Measurements from ENCODE around the gene PIGO.

The PIGO gene

DNA sequence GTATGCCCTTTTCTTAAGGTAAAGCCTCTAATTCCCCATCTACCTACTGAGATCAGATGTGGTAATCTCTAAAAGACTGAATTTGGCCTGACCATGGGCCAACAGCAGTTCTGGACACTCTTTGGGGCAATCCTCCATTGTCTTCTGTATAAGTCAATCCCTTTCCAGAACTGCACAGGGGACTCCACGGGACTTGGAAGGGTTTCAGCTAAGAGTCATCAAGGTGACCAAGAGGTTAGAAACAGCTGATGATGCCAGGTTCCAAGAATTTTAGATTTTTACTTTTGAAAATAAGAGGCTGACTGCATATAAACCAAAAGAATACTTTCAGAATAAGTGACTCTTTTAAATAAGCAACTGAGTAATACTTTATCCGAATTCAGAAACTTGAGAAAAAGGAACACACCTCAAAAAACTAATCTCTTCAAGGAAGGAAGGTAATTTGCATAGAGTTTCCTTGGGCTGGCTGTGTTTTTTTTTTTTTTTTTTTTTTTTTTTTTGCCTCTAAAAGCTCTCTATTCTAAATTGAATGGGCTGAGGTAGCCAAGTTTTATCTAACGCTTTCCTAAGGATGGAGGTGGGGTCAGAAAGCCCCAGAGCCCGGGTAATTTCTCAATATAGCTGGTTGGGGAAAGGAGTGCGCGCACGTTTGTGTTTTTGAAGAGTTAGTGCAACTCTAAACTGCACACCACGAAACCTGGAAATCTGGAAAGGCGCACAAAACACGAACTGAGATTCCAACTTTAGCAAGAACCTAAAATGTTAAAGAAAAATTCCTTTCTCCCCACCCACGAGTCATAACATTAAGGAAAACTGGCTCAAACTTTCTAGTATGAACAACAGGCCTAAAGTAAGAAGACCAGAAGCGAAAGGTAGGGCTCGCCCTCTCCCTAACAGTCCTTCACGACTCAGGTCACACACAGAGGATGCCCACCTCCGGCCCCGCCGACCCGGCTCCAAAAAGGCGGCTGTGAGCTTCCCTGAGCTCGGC, 25.3 kb downstream of the PIGO start:
- no peak for DNase-seq

DNA sequence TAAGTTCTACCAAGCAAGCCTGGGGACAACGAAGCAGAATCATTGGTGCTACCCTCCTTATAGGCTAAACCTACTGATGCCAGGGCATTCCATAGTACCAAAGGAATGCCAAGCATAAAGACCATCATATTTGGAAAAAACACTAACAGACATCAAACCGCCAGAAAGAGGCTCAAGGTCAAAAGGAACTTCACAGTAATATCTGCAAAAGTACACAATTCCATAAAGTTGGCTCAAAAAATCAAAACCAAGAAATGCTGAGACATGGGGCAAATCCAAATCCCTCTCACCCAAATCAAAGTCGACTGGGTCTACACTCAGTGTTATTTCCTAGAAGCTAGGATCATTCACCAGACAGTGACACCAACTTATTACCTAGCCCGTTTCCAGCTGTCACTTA, 27.4 kb downstream of the PIGO start:
- no peak for DNase-seq

DNA sequence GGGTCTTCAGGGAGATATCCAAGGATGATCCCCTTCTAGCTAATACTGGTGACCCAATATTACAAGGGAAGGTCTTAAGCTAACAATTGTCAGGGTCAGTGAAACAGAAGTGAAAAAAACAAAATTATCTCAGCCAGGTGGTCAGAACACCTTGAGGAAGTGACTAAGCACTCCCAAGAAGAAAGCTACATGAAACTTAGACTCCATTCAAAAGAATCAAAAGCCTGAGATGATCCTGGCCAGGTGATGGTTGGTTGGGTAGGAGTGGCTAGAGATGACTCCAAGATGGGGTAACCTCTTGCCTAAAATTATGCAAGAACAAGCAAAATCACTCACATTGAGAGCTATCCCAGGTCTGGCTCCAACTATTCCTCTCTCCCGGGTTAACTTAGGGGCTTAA, 29.3 kb downstream of the PIGO start:
- no peak for DNase-seq

DNA sequence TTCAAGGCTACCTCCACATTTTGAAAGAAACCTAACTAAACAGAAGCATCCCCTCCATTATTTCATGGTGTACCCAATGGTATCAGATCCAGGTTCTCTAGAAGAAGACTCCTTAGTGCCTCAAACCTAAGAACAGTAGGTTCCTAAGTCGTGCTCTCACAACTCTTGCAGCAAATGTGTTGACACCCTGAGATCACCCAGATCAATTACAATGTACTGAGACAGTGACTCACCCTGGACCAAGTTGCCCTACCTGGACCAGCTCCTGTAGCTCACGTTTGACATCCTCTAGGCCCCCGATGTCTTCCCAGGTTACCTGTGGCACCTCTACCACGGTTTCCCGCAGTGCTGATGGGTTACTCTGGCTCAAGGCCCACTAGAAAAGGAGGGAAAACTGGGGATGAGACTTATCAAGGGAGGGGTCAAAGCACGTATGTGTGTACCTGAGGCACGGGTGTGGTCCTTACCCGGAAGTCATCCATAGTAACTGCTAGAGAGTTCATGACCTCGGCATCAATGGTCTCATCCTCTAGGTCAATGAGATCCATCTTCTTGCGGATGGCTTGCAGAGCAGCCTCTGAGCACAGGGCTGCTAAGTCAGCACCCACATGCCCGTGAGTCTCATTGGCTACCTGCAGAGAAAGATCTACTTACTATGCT, 35.7 kb downstream of the PIGO start:
- no peak for DNase-seq

DNA sequence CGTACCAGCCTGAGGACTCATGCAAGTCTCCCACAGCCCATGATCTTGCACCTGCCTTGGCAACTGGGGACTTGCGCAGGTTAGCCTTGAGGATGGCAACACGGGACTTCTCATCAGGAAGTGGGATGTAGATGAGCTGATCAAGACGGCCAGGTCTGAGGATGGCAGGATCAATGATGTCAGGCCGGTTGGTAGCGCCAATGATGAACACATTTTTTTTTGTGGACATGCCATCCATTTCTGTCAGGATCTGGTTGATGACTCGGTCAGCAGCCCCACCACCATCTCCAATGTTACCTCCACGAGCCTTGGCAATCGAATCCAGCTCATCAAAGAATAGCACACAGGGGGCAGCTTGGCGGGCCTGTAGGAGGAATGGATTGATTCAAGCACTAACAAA, 37.0 kb downstream of the PIGO start:
- DNase-seq, result no peak

DNA sequence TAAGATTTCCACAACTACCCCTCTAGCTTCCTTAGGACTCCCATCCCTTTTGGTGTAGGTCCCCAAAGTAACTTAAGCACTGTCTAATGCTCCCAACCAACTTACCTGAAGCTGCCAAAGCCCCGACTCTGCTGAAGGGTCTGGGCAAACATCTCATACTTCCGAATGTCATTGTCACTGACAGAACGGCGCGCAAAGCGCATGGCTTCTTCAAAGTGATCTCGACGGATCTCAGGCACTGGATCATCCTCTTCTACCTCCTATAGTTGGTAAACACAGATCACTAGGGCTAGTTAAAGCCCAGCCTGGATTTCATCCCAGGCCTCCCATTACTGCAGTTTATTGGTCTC, 39.1 kb downstream of the PIGO start:
- no peak for DNase-seq

DNA sequence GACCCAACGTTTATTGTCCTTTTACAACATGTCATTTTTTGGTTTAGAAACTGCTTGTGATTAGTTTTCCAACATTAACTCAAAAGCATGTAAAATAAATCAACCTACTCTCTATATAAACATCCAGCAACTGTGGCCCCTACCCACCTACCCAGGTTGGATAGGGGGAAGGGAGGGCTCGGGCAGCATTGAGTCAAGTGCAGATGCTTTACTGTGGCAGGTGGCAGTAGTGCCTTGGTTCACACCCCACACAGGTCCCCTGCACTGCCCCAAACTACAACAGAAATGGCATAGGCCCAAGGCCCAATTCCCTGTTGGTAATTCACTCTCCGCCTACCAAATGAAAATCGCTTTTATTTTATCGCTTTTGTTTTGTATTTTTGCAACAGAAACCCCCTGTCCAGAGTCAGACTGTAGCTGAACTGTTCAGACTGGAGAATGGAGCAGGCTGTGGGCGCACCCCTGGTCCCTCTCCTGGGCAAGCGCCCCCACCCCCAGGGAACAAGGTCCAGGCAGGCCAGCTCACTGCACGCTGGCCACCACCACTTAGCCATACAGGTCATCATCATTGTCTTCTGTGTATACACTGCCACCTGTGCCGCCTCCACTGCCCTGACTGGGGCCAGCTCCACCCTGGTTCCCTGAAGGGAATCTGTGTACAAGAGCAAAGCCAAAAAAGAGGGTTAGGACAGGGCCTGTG, 39.7 kb downstream of the PIGO start:
- no peak for DNase-seq

DNA sequence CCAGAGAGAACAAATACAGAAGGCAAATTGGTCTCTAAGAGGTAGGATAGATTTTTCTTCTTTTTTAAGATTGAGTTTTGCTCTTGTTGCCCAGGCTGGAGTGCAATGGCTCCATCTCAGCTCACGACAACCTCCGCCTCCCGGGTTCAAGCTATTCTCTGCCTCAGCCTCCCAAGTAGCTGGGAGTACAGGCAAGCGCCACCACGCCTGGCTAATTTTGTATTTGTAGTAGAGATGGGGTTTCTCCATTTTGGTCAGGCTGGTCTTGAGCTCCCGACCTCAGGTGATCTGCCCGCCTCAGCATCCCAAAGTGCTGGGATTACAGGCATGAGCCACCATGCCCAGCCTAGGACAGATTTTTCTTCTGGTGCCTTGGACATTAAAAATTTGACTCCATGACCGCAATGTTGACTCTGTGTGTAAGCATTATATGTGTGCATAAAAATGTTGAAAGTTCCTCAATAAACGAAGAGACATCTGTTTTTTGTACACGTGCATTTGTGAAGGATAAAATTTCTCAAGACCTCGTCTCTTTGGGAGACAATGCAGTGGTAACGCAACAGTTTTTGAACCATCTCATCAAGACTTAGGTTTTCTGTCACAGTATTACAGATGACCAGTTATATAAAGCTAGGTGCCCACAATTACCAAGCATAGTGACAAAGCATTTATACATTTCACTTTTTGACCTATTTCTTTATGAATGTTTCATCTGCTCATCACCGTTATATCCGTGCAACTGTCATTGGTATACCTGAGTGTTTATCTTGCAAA, 41.3 kb downstream of the PIGO start:
- no peak for DNase-seq

DNA sequence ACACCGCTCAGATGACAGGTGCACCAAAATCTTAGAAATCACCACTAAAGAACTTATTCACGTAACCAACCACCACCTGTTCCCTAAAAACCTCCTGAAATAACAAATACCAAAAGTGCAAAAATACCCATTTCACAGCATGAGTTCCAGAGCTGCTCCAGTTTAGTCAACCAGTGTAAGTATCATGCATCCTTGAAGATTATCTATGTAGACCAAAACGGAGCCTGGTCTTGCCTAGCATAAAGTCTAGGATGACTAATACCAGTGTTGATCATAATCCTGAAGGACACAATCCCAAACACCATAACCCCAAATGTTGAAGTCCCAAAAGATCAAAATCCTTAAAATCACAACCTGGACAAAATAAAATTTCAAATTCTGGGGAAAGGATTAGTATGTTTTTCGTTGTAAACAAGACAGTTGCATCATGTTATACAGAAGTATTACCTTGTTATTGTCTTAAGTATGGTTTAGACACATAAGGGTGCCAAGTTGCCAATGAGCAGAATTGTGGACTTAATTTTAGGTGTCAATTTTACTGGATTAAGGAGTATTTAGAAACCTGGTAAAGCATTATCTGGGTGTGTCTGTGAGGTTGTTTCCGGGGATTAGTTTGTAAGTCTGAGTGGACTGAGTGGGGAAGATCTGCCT, 42.1 kb downstream of the PIGO start:
- DNase-seq, result no peak

DNA sequence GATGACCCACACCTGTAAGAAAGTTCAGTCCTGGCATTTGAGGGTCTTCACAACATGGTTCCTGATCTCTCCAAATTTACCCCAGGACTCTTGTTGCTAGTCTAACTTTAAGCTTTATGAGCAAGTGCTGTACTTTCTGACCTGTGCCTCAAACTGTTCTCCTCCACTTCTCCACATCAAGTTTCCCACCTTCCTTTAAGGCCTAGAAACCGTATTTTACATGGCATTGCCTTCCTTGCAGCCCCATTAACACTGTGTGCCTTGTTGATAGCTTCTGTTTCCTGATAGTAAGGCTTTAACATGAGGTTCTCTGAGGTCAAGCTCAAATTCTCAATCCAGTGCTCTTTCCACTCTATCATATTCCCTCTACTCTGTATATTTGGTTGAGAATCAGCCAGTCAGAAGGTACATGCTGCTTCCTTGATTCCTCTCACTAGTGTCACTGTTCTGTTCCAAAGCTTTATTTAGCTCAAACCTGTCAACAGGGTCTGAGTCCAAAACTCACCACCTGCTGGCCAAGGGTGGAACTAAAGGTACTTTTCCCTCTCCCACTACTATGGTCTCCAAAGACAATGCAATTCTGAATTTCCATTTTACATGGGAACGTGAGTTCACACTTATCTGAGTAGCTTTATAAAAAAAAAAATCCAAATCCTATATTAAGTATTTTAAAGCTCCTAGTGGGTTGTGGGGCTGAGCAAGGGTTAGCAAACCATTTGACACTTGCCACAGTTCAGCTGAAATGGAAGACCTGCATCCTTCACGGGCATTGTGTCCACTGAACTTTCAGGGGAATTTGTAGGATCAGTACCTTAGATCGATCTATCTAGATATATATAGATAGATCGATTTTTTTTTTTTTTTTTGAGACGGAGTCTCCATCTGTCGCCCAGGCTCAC, 45.1 kb downstream of the PIGO start:
- DNase-seq, result peak; percentile 47

DNA sequence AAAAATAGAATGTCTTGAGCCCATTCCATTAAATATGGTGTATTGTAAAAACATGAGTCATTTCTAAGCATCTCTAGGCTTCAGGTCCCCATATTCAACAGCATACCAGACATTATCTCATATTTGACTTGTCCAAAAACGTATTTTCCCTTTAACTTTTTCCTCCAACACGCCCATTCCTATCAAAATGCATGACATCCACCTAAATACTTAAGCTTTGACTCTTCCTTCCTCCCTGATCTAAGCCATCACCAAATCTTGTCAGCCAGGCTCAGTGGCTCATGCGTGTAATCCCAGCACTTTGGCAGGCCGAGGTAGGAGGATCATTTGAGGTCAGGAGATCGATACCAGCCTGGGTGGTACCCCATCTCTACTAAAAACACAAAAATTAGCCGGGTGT, 47.9 kb downstream of the PIGO start:
- DNase-seq, result no peak

DNA sequence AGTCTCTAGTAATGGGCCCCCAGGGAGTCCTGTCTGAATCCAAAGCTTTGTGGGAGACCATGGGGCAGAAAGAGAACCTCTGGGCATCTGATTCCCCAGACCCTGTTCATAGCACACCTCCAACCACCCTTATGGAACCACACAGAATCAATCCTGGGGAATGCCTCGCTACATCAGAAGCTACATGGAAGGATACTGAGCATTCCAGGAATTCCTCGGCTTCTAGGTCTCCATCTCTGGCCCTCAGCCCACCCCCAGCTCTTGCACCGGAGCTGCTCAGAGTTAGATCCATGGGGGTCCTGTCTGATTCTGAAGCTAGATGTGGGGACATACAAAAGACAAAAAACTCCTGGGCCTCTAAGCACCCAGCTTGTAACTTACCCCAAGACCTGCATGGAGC, 52.3 kb downstream of the PIGO start:
- DNase-seq, result no peak

DNA sequence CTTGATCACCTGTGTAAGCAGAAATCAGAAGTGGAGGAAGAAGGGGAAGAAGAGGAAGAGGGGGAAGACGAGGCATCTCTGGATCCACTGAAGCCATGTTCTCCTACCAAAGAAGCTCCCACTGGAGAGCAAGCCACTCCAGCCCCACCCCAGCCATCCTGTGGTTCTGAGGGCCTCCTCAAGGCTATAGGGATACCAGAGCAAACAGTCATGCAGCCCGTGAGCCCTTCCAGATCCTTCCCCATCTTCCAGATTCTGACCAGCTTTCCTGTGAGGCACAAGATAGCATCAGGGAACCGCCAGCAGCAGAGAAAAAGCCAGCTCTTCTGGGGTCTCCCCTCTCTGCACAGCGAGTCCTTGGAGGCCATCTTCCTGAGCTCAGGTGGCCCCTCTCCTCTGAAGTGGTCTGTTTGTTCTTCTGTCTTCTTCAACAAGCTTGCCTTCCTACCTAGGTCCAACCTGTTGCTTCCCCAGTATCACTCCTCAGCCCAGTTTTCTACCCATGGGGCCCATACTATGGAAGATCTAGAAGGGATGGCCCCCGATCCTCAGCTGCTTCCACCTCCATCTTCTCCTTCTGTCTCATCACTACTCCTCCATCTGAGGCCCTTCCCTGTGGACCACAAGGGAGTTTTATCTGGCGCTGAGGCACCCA, 53.4 kb downstream of the PIGO start:
- no peak for DNase-seq

DNA sequence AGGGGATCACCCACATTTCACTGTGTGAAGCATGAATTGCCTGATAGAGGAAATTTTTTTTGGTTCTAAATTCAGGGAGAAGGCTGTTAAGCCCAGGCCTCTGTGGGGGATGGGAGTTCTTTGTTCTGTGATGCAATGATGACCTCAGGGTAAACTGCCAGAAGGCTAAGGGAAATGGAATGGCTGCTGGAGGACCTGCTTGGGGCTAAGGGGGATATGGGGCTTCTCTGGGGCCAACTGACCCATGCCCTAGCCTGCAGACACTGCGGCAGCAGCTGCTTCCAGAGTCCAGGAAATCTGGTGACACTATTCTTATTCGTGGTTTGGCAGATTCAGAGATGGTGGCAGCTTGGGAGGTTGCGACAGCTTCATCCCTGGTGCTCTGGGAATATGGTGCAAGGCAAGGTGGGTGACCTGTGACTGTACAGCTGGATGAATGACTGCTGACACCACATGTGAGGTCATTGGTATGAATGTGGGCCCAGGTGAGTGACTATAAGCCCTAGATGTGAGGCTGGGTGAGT, 54.2 kb downstream of the PIGO start:
- no peak for DNase-seq

All from CD4-positive, alpha-beta T cell treated with Interleukin-4 for 4 hours (primary cell).